H9 (cell line): ENCODE results near the gene MED17. TPM values are rescaled to one million over a fixed set of nuclear protein-coding genes. Genes with fewer than 3 reads are reported as not detected.

Source experiments
- DNase-seq: peaks from one replicate; pipeline ENCODE4 v3.0.0-alpha.2; 2017
- H2AFZ ChIP-seq: one replicate; pipeline ENCODE4 v1.6.1; 2013; ENCODE audit warnings: mild to moderate bottlenecking, low read length, control low read depth, moderate library complexity
- H2AK5ac ChIP-seq: 2 replicates; pipeline ENCODE4 v1.6.1; 2013; ENCODE audit warnings: low read length, control low read depth, mixed read lengths; ENCODE audit not compliant: insufficient read length
- H2BK120ac ChIP-seq: one replicate; pipeline ENCODE4 v1.6.1; 2013; ENCODE audit warnings: low read depth, mild to moderate bottlenecking, low read length, control low read depth, inconsistent platforms; ENCODE audit not compliant: poor library complexity, severe bottlenecking
- H2BK12ac ChIP-seq: 2 replicates; pipeline ENCODE4 v1.6.1; 2013; ENCODE audit warnings: low read length, control low read depth, mixed read lengths, low read depth; ENCODE audit not compliant: insufficient read length
- H2BK15ac ChIP-seq: 2 replicates; pipeline ENCODE4 v1.6.1; 2013; ENCODE audit warnings: low read depth, low read length, control low read depth
- H2BK20ac ChIP-seq: one replicate; pipeline ENCODE4 v1.6.1; 2013; ENCODE audit warnings: low read depth, mild to moderate bottlenecking, low read length, control low read depth, inconsistent platforms; ENCODE audit not compliant: poor library complexity, severe bottlenecking
- H2BK5ac ChIP-seq: 2 replicates; pipeline ENCODE4 v1.6.1; 2013; ENCODE audit warnings: low read length, control low read depth, mixed read lengths; ENCODE audit not compliant: insufficient read length
- H3K14ac ChIP-seq: 2 replicates; pipeline ENCODE4 v1.6.1; 2013; ENCODE audit warnings: low read length, control low read depth; ENCODE audit not compliant: insufficient read depth
- H3K18ac ChIP-seq: 2 replicates; pipeline ENCODE4 v1.6.1; 2013; ENCODE audit warnings: low read depth, mild to moderate bottlenecking, mixed read lengths, low read length, control low read depth; ENCODE audit not compliant: insufficient read length
- H3K23ac ChIP-seq: 2 replicates; pipeline ENCODE4 v1.6.1; 2013; ENCODE audit warnings: low read length, control low read depth, mixed read lengths, low read depth; ENCODE audit not compliant: insufficient read length
- H3K23me2 ChIP-seq: 2 replicates; pipeline ENCODE4 v1.6.1; 2013; ENCODE audit warnings: low read depth, mild to moderate bottlenecking, mixed read lengths, low read length, control low read depth; ENCODE audit not compliant: insufficient read length, poor library complexity, severe bottlenecking
- H3K27ac ChIP-seq: 2 replicates; pipeline ENCODE4 v1.5.1; 2013; ENCODE audit warnings: low read length, control low read depth, mixed read lengths, low read depth; ENCODE audit not compliant: insufficient read length
- H3K27me3 ChIP-seq: 2 replicates; pipeline ENCODE4 v1.6.1; 2013; ENCODE audit warnings: low read length, control low read depth, inconsistent platforms; ENCODE audit not compliant: insufficient read depth
- H3K4ac ChIP-seq: 2 replicates; pipeline ENCODE4 v1.6.1; 2013; ENCODE audit warnings: low read depth, mild to moderate bottlenecking, control low read depth, inconsistent platforms, low read length, moderate library complexity
- H3K4me1 ChIP-seq: 2 replicates; pipeline ENCODE4 v1.6.1; 2013; ENCODE audit warnings: low read length, control low read depth, inconsistent platforms; ENCODE audit not compliant: insufficient read depth
- H3K4me2 ChIP-seq: 2 replicates; pipeline ENCODE4 v1.6.1; 2013; ENCODE audit warnings: low read length, control low read depth, mixed read lengths; ENCODE audit not compliant: insufficient read length, insufficient read depth
- H3K56ac ChIP-seq: 2 replicates; pipeline ENCODE4 v1.6.1; 2013; ENCODE audit warnings: low read depth, mild to moderate bottlenecking, mixed read lengths, low read length, control low read depth; ENCODE audit not compliant: insufficient read length
- H3K79me1 ChIP-seq: 2 replicates; pipeline ENCODE4 v1.6.1; 2013; ENCODE audit warnings: low read depth, mild to moderate bottlenecking, moderate library complexity, low read length, control low read depth, inconsistent platforms; ENCODE audit not compliant: insufficient read depth, poor library complexity, severe bottlenecking
- H3K79me2 ChIP-seq: 2 replicates; pipeline ENCODE4 v1.6.1; 2013; ENCODE audit warnings: low read length, control low read depth, inconsistent platforms; ENCODE audit not compliant: insufficient read depth
- H3K9ac ChIP-seq: 2 replicates; pipeline ENCODE4 v1.6.1; 2013; ENCODE audit warnings: low read length, control low read depth, mixed read lengths; ENCODE audit not compliant: insufficient read length; ENCODE audit errors: extremely low read depth
- H3K9me3 ChIP-seq: one replicate; pipeline ENCODE4 v1.6.1; 2013; ENCODE audit warnings: low read depth, low read length, inconsistent platforms; ENCODE audit not compliant: control insufficient read depth
- H3T11ph ChIP-seq: one replicate; pipeline ENCODE4 v1.6.1; 2013; ENCODE audit warnings: mild to moderate bottlenecking, low read length, control low read depth, inconsistent platforms
- H4K20me1 ChIP-seq: one replicate; pipeline ENCODE4 v1.6.1; 2013; ENCODE audit not compliant: control insufficient read depth, insufficient read length, insufficient read depth
- H4K5ac ChIP-seq: 2 replicates; pipeline ENCODE4 v1.6.1; 2013; ENCODE audit warnings: low read depth, mild to moderate bottlenecking, mixed read lengths, low read length, control low read depth; ENCODE audit not compliant: insufficient read length
- H4K8ac ChIP-seq: replicated peaks from 2 replicates; pipeline ENCODE4 v1.6.1; 2013; ENCODE audit warnings: low read length, control low read depth, mixed read lengths, low read depth; ENCODE audit not compliant: insufficient read length
- H4K91ac ChIP-seq: 2 replicates; pipeline ENCODE4 v1.6.1; 2013; ENCODE audit warnings: low read depth, mild to moderate bottlenecking, moderate library complexity, mixed read lengths, low read length, control low read depth; ENCODE audit not compliant: insufficient read length
- H3K27ac Mint-ChIP-seq, 3 experiments: 2 replicates in 2 of 3; 3 replicates in 1 of 3; pipeline ENCODE4 v1.8.0; 2020 to 2021; ENCODE audit warnings: mixed read lengths in 3 of 3, mild to moderate bottlenecking in 1 of 3, moderate library complexity in 1 of 3
- H3K27me3 Mint-ChIP-seq: 2 replicates; pipeline ENCODE4 v1.8.0; 2021; ENCODE audit warnings: low read depth, mild to moderate bottlenecking, moderate library complexity, mixed read lengths
- H3K36me3 Mint-ChIP-seq, 3 experiments: 2 replicates in 2 of 3; 3 replicates in 1 of 3; pipeline ENCODE4 v1.8.0; 2020 to 2021; ENCODE audit warnings: low read depth in 3 of 3, mixed read lengths in 3 of 3; ENCODE audit not compliant: insufficient read depth in 1 of 3
- H3K4me1 Mint-ChIP-seq, 2 experiments: 2 replicates each; pipeline ENCODE4 v1.8.0; 2020; ENCODE audit warnings: mixed read lengths in 2 of 2
- H3K4me3 Mint-ChIP-seq, 2 experiments: 2 replicates in 1 of 2; 3 replicates in 1 of 2; pipeline ENCODE4 v1.8.0; 2020 to 2021; ENCODE audit warnings: mild to moderate bottlenecking in 2 of 2, mixed read lengths in 2 of 2, moderate library complexity in 1 of 2
- H3K9me3 Mint-ChIP-seq, 2 experiments: 2 replicates in 1 of 2; 3 replicates in 1 of 2; pipeline ENCODE4 v1.8.0; 2020; ENCODE audit warnings: mild to moderate bottlenecking in 2 of 2, mixed read lengths in 2 of 2, moderate library complexity in 1 of 2
- WGBS: extraction: QIAGEN DNeasy Blood & Tissue Kit; methylation state at CpG from one replicate; pipeline ENCODE4 v1.1.7; 2013; ENCODE audit warnings: missing lambda C conversion rate, low lambda C conversion rate, mixed read lengths; ENCODE audit not compliant: insufficient read length; ENCODE audit errors: extremely low coverage; 5-methylcytosine and 5-hydroxymethylcytosine counted together
- total RNA-seq: library from RNA; stranded (reverse); gene quantifications from 2 replicates; pipeline ENCODE4 v1.2.1, GENCODE V29; 2021
- TF ChIP-seq, protein P1 (sequence below): fragments of 200-600 bp; sonication (generic); conservative IDR thresholded peaks from 3 replicates; pipeline ENCODE4 v1.8.0; 2021; ENCODE audit warnings: antibody characterized with exemption, mild to moderate bottlenecking

The MED17 gene
- total RNA-seq, 1 experiment from 2014 or later, result 43.3 TPM

DNA sequence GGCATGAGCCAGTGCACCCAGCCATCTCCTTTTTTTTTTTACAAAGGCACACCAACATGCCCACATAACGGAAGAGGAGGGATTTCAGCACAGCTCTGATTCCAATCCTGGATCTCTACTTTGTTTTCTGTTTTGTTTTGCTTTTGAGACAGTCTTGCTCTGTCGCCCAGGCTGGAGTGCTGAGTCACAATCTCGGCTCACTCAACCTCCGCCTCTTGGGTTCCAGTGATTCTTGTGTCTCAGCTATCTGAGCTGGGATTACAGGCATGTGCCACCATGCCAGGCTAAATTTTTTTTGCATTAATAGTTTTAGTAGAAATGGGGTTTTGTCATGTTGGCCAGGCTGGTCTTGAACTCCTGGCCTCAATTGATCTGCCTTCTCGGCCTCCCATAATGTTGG, 38.3 kb downstream of the MED17 start:
- Histone ChIP-seq H4K8ac (no peak overlapping the region), H4K91ac (no peak overlapping the region), H3K18ac (no peak overlapping the region), H3K56ac (no peak overlapping the region), H2BK5ac (no peak overlapping the region), H3K4me1 (no peaks in the 10 kb centered on the region; the same call in 1 of the 2 replicates), H3K79me2 (no peaks in the 10 kb centered on the region), H2BK15ac (no peak overlapping the region), H4K5ac (no peak overlapping the region), H3K14ac (no peak overlapping the region), H2BK120ac (no peak overlapping the region), H4K20me1 (no peaks in the 10 kb centered on the region), H3K9ac (no peak overlapping the region), H3K27me3 (no peaks in the 10 kb centered on the region), H3K23me2 (no peaks in the 10 kb centered on the region), H2AFZ (no peak overlapping the region), H3K27ac (no peak overlapping the region), H2AK5ac (no peak overlapping the region), H3K4me2 (no peak overlapping the region), H2BK12ac (no peak overlapping the region), H3K4ac (no peak overlapping the region), H3K79me1 (no peaks in the 10 kb centered on the region), H2BK20ac (no peak overlapping the region), H3T11ph (no peak overlapping the region), H3K9me3 (no peaks in the 10 kb centered on the region), H3K23ac (no peak overlapping the region)
- H3K4me3 Mint-ChIP-seq, result no peak overlapping the region
- H3K9me3 Mint-ChIP-seq, result no peaks in the 10 kb centered on the region
- H3K27ac Mint-ChIP-seq, result peak overlapping the region in 1 of 3 experiments; percentile 66; a peak in 1 of 7 replicates
- no CpG with 5 or more reads among the region's 5 CpGs for WGBS
- peaks cover 31 to 37% of the 10 kb centered on the region in 2 experiments for H3K4me1 Mint-ChIP-seq
- no peaks in the 10 kb centered on the region for H3K36me3 Mint-ChIP-seq
- H3K27me3 Mint-ChIP-seq, result no peaks in the 10 kb centered on the region; the same call in 1 of the 2 replicates
- no peak for DNase-seq
- TF ChIP-seq, protein P1, sequence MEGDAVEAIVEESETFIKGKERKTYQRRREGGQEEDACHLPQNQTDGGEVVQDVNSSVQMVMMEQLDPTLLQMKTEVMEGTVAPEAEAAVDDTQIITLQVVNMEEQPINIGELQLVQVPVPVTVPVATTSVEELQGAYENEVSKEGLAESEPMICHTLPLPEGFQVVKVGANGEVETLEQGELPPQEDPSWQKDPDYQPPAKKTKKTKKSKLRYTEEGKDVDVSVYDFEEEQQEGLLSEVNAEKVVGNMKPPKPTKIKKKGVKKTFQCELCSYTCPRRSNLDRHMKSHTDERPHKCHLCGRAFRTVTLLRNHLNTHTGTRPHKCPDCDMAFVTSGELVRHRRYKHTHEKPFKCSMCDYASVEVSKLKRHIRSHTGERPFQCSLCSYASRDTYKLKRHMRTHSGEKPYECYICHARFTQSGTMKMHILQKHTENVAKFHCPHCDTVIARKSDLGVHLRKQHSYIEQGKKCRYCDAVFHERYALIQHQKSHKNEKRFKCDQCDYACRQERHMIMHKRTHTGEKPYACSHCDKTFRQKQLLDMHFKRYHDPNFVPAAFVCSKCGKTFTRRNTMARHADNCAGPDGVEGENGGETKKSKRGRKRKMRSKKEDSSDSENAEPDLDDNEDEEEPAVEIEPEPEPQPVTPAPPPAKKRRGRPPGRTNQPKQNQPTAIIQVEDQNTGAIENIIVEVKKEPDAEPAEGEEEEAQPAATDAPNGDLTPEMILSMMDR, result no peak
